ENCODE measurements around the gene PEAR1. TPM values are rescaled to one million over a fixed set of nuclear protein-coding genes. Genes with fewer than 3 reads are reported as not detected.

The PEAR1 gene
- total RNA-seq, 1 experiment from 2014 or later = 10.8 TPM

- H3K36me3 ChIP-seq (ENCODE audit: control insufficient read depth in 1 of 2, insufficient read depth in 2 of 2, low read length in 2 of 2) = no peaks in the 10 kb centered on the region
- H3K27me3 ChIP-seq (ENCODE audit: insufficient read depth, low read length) = peaks cover under 1% of the 10 kb centered on the region; the same call in 1 of the 2 replicates
- H3K4me1 ChIP-seq (ENCODE audit: control insufficient read depth in 1 of 2, insufficient read depth in 2 of 2, low read length in 2 of 2) = peaks cover 0 to 15% of the 10 kb centered on the region in 2 experiments; a peak in 2 of 4 replicates
- H3K9me2 ChIP-seq (ENCODE audit: insufficient read depth) = no peaks in the 10 kb centered on the region
- ChIA-PET CTCF (no interaction called here), POLR2A (no interaction called here), RAD21 (ENCODE audit: low non-redundant PET in 1 of 2, low total read pairs in 2 of 2, uncharacterized antibody in 2 of 2, unreplicated experiment in 2 of 2) (no interaction called here)
- H3K4me2 ChIP-seq (ENCODE audit: low read length) = no peak overlapping the region
- no peaks in the 10 kb centered on the region for H3K79me2 ChIP-seq (ENCODE audit: insufficient read depth, low read length)
- no peak overlapping the region for H3K9ac ChIP-seq (ENCODE audit: low read length)
- H2AFZ ChIP-seq (ENCODE audit: low read depth, low read length, poor library complexity, severe bottlenecking) = no peak overlapping the region
- TF ChIP-seq ZNF274 (IDR thresholded peaks at IDR 0.05; ENCODE audit: low read depth, low read length) (no peak), POLR2AphosphoS5 (IDR thresholded peaks at IDR 0.05; ENCODE audit: low read depth, low read length) (no peak), SRF (IDR thresholded peaks at IDR 0.05; ENCODE audit: low read depth) (no peak), MAX (IDR thresholded peaks at IDR 0.05) (no peak), JUND (IDR thresholded peaks at IDR 0.05) (no peak), TCF7L2 (IDR thresholded peaks at IDR 0.05; ENCODE audit: borderline replicate concordance, extremely low read depth, insufficient read depth, insufficient read length) (no peak), CBX3 (IDR thresholded peaks at IDR 0.05; ENCODE audit: low read depth) (no peak), ZFX (IDR thresholded peaks at IDR 0.05) (no peak), SP1 (IDR thresholded peaks at IDR 0.05; ENCODE audit: low read depth) (no peak), FOSL1 (IDR thresholded peaks at IDR 0.05; ENCODE audit: low read depth) (no peak), CEBPB (IDR thresholded peaks at IDR 0.05; ENCODE audit: low read depth) (no peak)
- H3K4me3 ChIP-seq (replicated peaks in 1 of 2; ENCODE audit: low read depth in 1 of 2, low read length in 2 of 2) = no peak overlapping the region
- DNase-seq (ENCODE audit: low read depth, low spot score) (no peak), ATAC-seq (no peak)
- H4K20me1 ChIP-seq (ENCODE audit: insufficient read depth) = no peaks in the 10 kb centered on the region
- no TSS peak for BruUV-seq (replicated peaks)
- no peak overlapping the region for H3K27ac ChIP-seq (ENCODE audit: low read depth, low read length)
- intact Hi-C loops (cut with micrococcal nuclease) = no loop called here
- no peaks in the 10 kb centered on the region for H3K9me3 ChIP-seq (ENCODE audit: control insufficient read depth in 1 of 2, insufficient read depth in 1 of 2, low read depth in 1 of 2, low read length in 2 of 2)
These were observed 25.2 kb upstream of the PEAR1 start for GRCh38 chr1:156868341-156868740.

- Histone ChIP-seq H4K20me1 (ENCODE audit: insufficient read depth) (no peaks in the 10 kb centered on the region), H3K4me1 (ENCODE audit: control insufficient read depth in 1 of 2, insufficient read depth in 2 of 2, low read length in 2 of 2) (peaks cover 0 to 15% of the 10 kb centered on the region in 2 experiments; a peak in 2 of 4 replicates), H3K9me2 (ENCODE audit: insufficient read depth) (no peaks in the 10 kb centered on the region), H3K79me2 (ENCODE audit: insufficient read depth, low read length) (no peaks in the 10 kb centered on the region), H3K9me3 (ENCODE audit: control insufficient read depth in 1 of 2, insufficient read depth in 1 of 2, low read depth in 1 of 2, low read length in 2 of 2) (no peaks in the 10 kb centered on the region), H2AFZ (ENCODE audit: low read depth, low read length, poor library complexity, severe bottlenecking) (no peak overlapping the region), H3K9ac (ENCODE audit: low read length) (no peak overlapping the region), H3K4me3 (replicated peaks in 1 of 2; ENCODE audit: low read depth in 1 of 2, low read length in 2 of 2) (no peak overlapping the region), H3K4me2 (ENCODE audit: low read length) (no peak overlapping the region), H3K36me3 (ENCODE audit: control insufficient read depth in 1 of 2, insufficient read depth in 2 of 2, low read length in 2 of 2) (no peaks in the 10 kb centered on the region), H3K27ac (ENCODE audit: low read depth, low read length) (no peak overlapping the region), H3K27me3 (ENCODE audit: insufficient read depth, low read length) (no peaks in the 10 kb centered on the region)
- no TSS peak for BruUV-seq (replicated peaks)
- no peak for TF ChIP-seq MAX (IDR thresholded peaks at IDR 0.05)
- TF ChIP-seq ZNF274 (IDR thresholded peaks at IDR 0.05; ENCODE audit: low read depth, low read length) = no peak
- no peak for TF ChIP-seq EZH2 (IDR thresholded peaks at IDR 0.05)
- no peak for TF ChIP-seq SIN3A (IDR thresholded peaks at IDR 0.05; ENCODE audit: low read depth)
- no peak for TF ChIP-seq YY1 (IDR thresholded peaks at IDR 0.05; ENCODE audit: extremely low read depth, insufficient replicate concordance, low read depth, low read length)
- no peak for TF ChIP-seq SP1 (IDR thresholded peaks at IDR 0.05; ENCODE audit: low read depth)
- no peak for TF ChIP-seq ZBTB33 (IDR thresholded peaks at IDR 0.05; ENCODE audit: extremely low read depth, insufficient replicate concordance, low read length)
- no peak for TF ChIP-seq ELF1 (IDR thresholded peaks at IDR 0.05; ENCODE audit: borderline replicate concordance, low read depth)
- TF ChIP-seq CEBPB (IDR thresholded peaks at IDR 0.05; ENCODE audit: low read depth) = no peak
- intact Hi-C loops (cut with micrococcal nuclease) = no loop called here
- ChIA-PET POLR2A (no interaction called here), CTCF (interaction anchor here (1.3 kb wide), 1 partner anchor 143 kb away, joined by 4 read pairs; no protein-coding TSS in a partner anchor), RAD21 (ENCODE audit: low non-redundant PET in 1 of 2, low total read pairs in 2 of 2, uncharacterized antibody in 2 of 2, unreplicated experiment in 2 of 2) (no interaction called here)
- DNase-seq (ENCODE audit: low read depth, low spot score) (no peak), ATAC-seq (no peak)
These were observed 24.1 kb upstream of the PEAR1 start for GRCh38 chr1:156869455-156869854.
